Measurements from ENCODE around the gene EML4. TPM values are rescaled to one million over a fixed set of nuclear protein-coding genes. Genes with fewer than 3 reads are reported as not detected.
A peak's percentile ranks its signal among the peaks of the same experiment; 100 is the strongest.

EML4 gene
- total and polyA plus RNA-seq, 2 of the 13 experiments (the other 11 are each of a cell fraction or from before 2014, with no cell fraction given): 243 to 476 TPM

GRCh38 chr2:42195559-42195958 is 26.4 kb downstream of the EML4 start (continued):
- TF ChIP-seq ATF4 (CRISPR knock-in tag; IDR thresholded peaks at IDR 0.05) (peak in 1 of 2 experiments; percentile 64; a peak in 2 of 4 replicates), ATF2 (CRISPR knock-in tag; IDR thresholded peaks at IDR 0.05) (peak; percentile 90; the same call in 1 of the 2 replicates), HNF1A (IDR thresholded peaks at IDR 0.05; ENCODE audit: low read depth) (peak; percentile 100), HNF1A (CRISPR knock-in tag; IDR thresholded peaks at IDR 0.05; ENCODE audit: borderline replicate concordance) (peak; percentile 99; the same call in 1 of the 2 replicates)

- 0 out of 2 replicates have a peak, but pooled peaks have one; percentile 7 for TF ChIP-seq MXD4 (CRISPR knock-in tag; IDR thresholded peaks at IDR 0.05)
- no peak for TF ChIP-seq GABPA (IDR thresholded peaks at IDR 0.05; ENCODE audit: low read depth, low read length)
- no peak for TF ChIP-seq GABPA (CRISPR knock-in tag; IDR thresholded peaks at IDR 0.05; ENCODE audit: low read depth)
- no peak for TF ChIP-seq NFKBIZ (CRISPR knock-in tag; IDR thresholded peaks at IDR 0.05)
- TF ChIP-seq THYN1 (CRISPR knock-in tag; IDR thresholded peaks at IDR 0.05; ENCODE audit: borderline replicate concordance, low read depth): 0 out of 2 replicates have a peak, but pooled peaks have one; percentile 20
- TF ChIP-seq MIER3 (CRISPR knock-in tag; IDR thresholded peaks at IDR 0.05; ENCODE audit: borderline replicate concordance): 0 out of 2 replicates have a peak, but pooled peaks have one; percentile 5
- TF ChIP-seq SATB2 (CRISPR knock-in tag; IDR thresholded peaks at IDR 0.05): peak; percentile 93
- peak; percentile 22 for TF ChIP-seq CHD4 (IDR thresholded peaks at IDR 0.05; ENCODE audit: borderline replicate concordance, low read length)
- TF ChIP-seq KDM5A (IDR thresholded peaks at IDR 0.05; ENCODE audit: borderline replicate concordance, low read length): peak; percentile 23; the same call in 1 of the 2 replicates
- TF ChIP-seq ZBTB25 (CRISPR knock-in tag; IDR thresholded peaks at IDR 0.05): 0 out of 2 replicates have a peak, but pooled peaks have one; percentile 3
- ATAC-seq: no peak
- peak overlapping the region; percentile 53 for H3K9ac ChIP-seq (ENCODE audit: insufficient read depth, low read depth, low read length)
- H3K27ac ChIP-seq (ENCODE audit: extremely low read length, insufficient read depth, low read length): peak overlapping the region; percentile 78
- H3K79me2 ChIP-seq (ENCODE audit: insufficient read depth, low read length): peaks cover 99% of the 10 kb centered on the region
- DNase-seq (ENCODE audit: low spot score): no peak
- peaks cover 100% of the 10 kb centered on the region for H3K4me1 ChIP-seq (ENCODE audit: insufficient read depth, low read length)
- ChIA-PET POLR2A (interaction anchor here (0.9 to 4.2 kb wide), 9 partner anchors 13 to 104 kb away, joined by 5 to 33 read pairs (median 7); no protein-coding TSS in a partner anchor), CTCF (ENCODE audit: low intra/inter-chr PET ratio, low total read pairs) (interaction anchor here (1.2 to 2.4 kb wide), 3 partner anchors 15 to 100 kb away, joined by 4 to 39 read pairs (median 4); no protein-coding TSS in a partner anchor)
- no TSS peak for BruUV-seq (replicated peaks)
- no peaks in the 10 kb centered on the region for H3K9me3 ChIP-seq (ENCODE audit: low read length)
- WGBS (ENCODE audit: low lambda C conversion rate): 78% methylated on average over 2 of the region's 2 CpGs
- peaks cover 4 to 22% of the 10 kb centered on the region in 2 experiments for H3K36me3 ChIP-seq (replicated peaks in 1 of 2; ENCODE audit: control insufficient read depth in 1 of 2, insufficient read depth in 2 of 2, low read length in 2 of 2)
- H4K20me1 ChIP-seq (ENCODE audit: insufficient read depth, low read length): peaks cover 63% of the 10 kb centered on the region
- no peak for FAIRE-seq
- in situ Hi-C loops (cut with HindIII; ENCODE audit: extremely low pct_ligation_motif_present, low pct_unique_long_range_greater_than_20kb) (loop anchor here (5.0 to 25.0 kb wide), 2 partner anchors 99 to 334 kb away; no protein-coding TSS in a partner anchor), intact Hi-C loops (cut with micrococcal nuclease; ENCODE audit: unreplicated experiment) (loop anchor here (1.0 to 5.0 kb wide), 3 partner anchors 100 to 344 kb away; no protein-coding TSS in a partner anchor)
- no peak overlapping the region for H2AFZ ChIP-seq (ENCODE audit: low read length)
- H3K4me2 ChIP-seq (ENCODE audit: low read depth, low read length): peak overlapping the region; percentile 67
- no peaks in the 10 kb centered on the region for H3K27me3 ChIP-seq (ENCODE audit: control insufficient read depth in 1 of 2, insufficient read depth in 2 of 2, low read length in 2 of 2)
- peak overlapping the region in 2 of 3 experiments; percentile 9 to 41; a peak in 2 of 6 replicates for H3K4me3 ChIP-seq (replicated peaks in 1 of 3; ENCODE audit: insufficient read depth in 1 of 3, low read depth in 2 of 3, low read length in 3 of 3)
Measured at GRCh38 chr2:42196070-42196402, 26.9 kb downstream of the EML4 start.

All from HepG2 (cell line).